HG02623 (cell line): ENCODE data around the gene CHMP3.
"Not testable (repeated sequence)": the region's sequence is repeated elsewhere in the genome, so short reads cannot be mapped to it uniquely, and the experiment has no call there.

ENCODE experiments used
- ATAC-seq: cut with Tn5 transposase; IDR thresholded peaks from one replicate; pipeline ENCODE4 v1.9.1; 2021; ENCODE audit warnings: moderate library complexity; ENCODE audit not compliant: unreplicated experiment

Gene CHMP3

GRCh38 chr2:86512892-86513291, 50.4 kb downstream of the CHMP3 start:
- no peak for ATAC-seq

- no peak for ATAC-seq
Measured at GRCh38 chr2:86512034-86512433, 51.2 kb downstream of the CHMP3 start.

DNA sequence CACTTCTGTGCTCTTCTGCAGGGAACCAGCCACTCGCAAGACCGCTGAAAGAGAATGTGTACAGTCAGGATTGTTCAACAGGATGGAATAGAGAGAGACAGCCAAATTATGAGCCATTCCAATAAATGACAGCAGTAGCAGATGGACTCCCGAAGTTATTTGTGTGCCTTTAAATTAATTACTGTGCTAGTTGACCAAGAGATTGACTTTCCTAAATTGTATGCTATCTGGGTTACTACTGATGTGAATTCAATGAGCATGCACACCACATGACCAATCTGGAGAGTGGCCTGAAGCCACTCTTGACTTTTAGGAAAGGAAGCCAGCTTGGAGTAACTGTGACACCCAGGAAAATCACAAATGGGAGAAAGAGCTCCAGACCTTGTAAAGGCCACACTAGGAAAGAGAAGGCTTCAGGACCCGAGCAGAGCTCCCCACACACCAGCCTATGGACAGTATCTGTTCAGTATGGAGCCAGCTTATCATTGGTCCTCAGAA, 52.8 kb downstream of the CHMP3 start:
- ATAC-seq, result no peak

- no peak for ATAC-seq
Measured at GRCh38 chr2:86507600-86507999, 55.6 kb downstream of the CHMP3 start.

- no peak for ATAC-seq
Measured at GRCh38 chr2:86500325-86501083, 62.7 kb downstream of the CHMP3 start.

GRCh38 chr2:86499326-86499725, 63.9 kb downstream of the CHMP3 start:
- no peak for ATAC-seq

DNA sequence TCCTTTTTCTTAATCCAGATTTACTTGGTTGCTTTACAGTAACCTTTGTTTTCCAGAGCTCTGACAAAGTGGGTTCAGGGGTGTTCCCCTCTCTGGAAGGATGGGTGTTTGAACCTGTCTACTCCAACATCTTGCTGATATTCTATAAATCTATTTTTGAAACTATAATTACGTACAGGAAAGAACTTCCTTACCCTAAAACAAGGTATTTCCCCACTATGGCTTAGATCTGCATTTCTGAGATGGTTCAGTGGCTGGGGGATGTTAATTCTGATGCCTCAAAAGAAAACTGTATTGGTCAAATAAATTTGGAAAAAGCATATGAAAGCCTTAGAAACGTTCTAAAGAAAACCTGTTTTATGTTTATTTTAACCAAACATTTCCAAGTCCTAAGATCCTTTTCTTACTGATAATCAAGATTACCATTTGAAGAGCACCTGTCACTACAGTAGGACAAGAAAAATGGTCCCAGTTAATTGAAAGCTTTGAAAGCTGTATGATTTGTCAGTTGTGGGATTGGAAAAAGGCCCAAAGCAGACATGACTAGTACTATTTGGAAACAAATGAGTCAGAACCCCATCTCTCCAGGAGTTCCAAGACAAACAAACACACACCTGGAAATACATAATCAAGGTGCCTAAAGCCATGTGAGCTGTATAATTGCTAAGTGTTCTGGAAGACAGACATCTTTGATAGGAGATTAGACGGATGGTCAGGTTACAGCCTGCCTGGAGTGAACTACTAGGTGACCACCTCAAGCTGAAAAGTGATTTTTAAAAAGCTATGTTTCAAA, 64.6 kb downstream of the CHMP3 start:
- ATAC-seq, result no peak

- ATAC-seq, result not testable (repeated sequence)
Measured at GRCh38 chr2:86496391-86496790, 66.9 kb downstream of the CHMP3 start.

DNA sequence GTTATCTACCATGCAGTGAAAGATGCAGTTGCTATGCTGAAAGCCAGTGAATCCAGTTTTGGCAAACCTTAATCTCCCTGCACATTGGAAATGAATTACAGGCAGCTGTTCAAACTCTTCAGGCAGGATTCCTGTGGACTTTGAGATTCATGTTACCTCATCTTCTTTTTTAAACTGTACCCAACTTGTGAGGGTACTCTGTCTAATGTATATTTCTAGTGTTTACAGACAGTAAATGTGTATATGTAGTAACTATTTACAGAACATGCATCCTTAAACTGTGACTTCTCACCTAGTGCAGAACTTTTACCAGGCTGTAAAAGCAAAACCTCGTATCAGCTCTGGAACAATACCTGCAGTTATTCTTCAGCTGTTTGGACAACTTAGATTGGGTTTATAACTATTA, 71.2 kb downstream of the CHMP3 start:
- ATAC-seq, result no peak

DNA sequence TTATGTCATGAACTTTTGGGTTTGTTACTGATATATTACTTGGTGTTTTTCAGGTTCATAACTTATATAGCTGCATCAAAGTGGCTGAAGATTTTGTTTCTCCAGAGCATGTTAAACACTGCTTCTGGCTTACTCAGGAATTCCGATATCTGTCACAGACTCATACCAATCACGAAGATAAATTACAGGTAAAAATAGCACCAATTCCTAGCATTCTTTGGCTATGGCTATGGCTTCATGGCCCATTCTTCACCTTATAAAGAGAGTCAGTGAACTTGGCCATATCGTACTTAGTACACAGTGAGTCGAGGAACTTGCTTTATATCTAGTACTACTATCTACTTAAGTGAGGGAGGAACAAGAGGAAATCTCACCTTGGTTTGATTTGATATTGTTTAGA, 72.2 kb downstream of the CHMP3 start:
- ATAC-seq, result no peak

GRCh38 chr2:86490245-86490644, 73.0 kb downstream of the CHMP3 start:
- ATAC-seq, result no peak

GRCh38 chr2:86489542-86489941, 73.7 kb downstream of the CHMP3 start:
- no peak for ATAC-seq

DNA sequence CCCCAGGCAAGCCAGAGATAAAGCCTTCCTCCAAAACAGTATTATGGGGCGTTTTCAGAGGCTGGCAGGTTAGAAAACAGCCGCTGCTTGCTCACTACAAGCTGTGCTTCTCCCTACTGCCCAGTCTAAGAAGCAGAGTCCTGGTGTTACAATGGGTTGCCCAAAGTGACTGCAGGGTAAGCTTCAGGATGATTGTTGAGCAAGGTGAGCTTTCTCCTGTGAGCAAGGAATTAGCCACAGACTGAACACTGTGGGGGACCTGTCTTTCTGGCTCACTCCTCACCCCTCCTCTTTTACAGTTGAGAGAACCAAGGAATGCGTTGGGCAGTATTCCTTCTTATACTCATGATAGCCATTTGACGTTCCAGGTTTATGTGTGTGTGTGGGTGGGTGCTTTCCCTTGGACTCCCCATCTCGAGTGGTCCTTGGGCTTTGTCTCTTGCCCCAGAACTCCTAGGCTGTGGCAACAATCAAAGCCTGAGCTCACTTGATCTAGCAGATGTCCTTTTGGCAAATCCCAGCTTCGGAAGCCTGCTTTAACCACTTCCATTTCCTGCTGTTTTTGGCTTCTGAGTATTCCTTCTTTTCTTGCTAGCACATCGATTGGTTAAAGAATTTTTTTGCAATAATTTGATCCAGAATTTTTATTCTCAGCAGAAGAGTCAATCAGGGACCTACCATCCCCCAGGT, 74.5 kb downstream of the CHMP3 start:
- ATAC-seq, result no peak

DNA sequence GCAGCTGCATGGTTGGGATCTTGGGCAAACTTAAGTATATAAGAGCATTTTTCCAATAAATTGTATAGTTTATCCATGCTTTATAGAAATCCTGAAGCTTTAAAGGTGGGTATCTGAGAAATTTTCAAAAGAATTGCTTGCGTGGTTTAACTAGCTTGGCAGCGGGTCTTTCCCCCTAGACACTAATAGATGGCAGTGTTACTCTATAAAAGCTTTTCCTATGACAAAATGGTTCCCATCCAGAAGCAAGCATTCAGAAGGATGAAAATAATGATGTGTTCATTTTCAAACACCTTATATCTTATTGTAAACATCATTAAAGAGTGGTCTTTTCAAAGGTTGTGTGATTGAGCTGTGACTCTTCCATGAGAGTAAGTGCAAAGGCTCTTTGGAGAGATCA, 76.2 kb downstream of the CHMP3 start:
- no peak for ATAC-seq

DNA sequence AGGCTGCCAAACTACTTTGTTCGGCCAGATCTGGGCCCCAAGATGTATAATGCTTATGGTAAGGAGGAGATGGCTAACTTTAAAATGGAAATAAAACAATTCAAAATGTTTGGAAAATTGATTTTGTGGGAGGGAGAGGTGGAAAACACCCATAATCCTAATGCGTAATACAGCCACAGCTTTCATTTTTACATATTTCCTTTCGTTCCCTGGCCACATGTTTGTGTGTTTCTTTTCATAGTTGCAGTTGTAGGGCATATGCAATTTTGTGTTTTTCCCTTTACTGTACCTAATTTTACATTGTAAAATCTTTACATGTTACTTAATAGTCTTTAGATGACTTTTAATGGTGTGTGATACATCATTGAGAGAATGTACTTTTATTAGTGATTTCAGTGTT, 77.4 kb downstream of the CHMP3 start:
- ATAC-seq, result no peak

DNA sequence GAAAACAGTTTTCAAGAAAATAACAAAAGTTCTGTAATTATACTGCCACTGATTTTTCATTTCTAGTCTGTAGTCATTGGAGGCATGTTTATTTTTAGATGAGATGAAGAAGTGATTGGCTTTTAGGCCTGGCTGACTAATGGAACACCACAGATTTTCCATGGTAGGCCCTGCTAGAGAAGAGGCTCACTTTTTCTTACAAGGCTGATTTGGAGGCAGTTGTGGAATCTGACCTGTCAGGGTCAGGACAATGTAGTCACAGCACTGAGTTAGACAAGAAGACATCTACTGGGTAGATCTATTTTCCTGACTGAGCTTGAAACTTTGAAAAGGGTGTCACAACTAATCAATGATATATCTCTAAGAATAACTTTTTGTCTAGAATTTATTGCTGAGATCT, 78.1 kb downstream of the CHMP3 start:
- ATAC-seq, result no peak

- no peak for ATAC-seq
Measured at GRCh38 chr2:86484385-86484784, 78.9 kb downstream of the CHMP3 start.

DNA sequence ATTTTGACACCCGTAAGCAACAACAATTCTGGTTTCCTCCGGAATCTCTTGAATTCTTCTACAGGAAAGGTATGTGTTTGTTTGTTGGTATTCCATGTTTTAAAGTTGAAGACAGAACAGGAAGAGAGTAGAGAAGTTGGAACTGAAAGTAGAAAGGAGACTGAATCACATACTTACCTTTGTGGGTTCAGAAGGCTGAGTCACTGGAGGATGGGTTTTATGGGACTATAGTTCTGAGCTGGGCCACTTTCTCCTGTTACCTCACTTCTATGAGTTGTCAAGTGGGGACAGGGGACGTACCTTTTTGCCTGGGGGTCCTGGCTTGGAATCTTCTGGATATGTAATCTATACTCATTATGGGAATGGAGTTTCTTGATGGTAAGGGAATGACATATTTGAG, 81.2 kb downstream of the CHMP3 start:
- ATAC-seq, result no peak

GRCh38 chr2:86480105-86480504, 83.1 kb downstream of the CHMP3 start:
- no peak for ATAC-seq

DNA sequence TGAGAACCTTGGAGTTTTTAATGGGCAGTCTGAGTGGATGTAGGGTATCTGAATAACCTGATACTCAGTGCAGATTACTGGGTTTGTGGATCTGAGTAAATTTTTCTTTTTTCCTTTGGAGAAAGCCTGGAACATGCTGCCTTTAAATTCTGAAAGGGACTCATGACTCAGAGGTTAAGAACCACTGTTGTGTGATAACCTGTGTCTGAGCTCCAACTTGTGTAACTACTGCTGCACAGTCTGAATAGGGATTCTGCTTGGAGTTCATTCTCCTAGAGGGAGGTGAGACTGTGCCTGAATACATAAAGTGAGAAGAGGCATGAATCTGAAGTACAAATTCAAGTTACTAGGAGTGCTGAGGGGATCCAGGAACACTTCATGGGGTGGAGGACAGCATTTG, 85.9 kb downstream of the CHMP3 start:
- ATAC-seq, result no peak

- no peak for ATAC-seq
Measured at GRCh38 chr2:86476918-86477317, 86.3 kb downstream of the CHMP3 start.

DNA sequence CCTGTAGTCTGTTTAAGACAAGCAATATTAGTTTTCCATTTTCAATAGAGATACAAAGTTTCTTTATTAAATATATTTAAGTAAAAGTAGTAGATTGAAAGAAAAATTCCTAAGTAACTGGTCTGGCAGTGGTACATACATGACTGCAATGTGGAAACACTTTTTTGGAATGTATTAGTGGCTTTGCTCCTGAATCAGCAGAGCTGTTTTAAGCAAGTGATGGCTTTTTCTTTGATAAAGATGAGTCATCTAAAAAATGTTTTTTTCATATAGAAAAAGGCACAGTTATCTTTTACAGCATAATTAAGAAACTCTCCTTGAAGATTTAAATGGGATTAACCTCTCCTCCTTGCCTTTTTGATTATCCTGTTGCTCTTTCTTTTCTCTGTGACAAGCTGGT, 87.2 kb downstream of the CHMP3 start:
- ATAC-seq, result no peak
